ENCODE results near the gene LMNB1.
"Not testable (repeated sequence)": the region's sequence is repeated elsewhere in the genome, so short reads cannot be mapped to it uniquely, and the experiment has no call there.

The LMNB1 gene

GRCh38 chr5:126763371-126763770 lies 13.6 kb upstream of the LMNB1 start:
- TF ChIP-seq POLR2A (IDR thresholded peaks at IDR 0.05; ENCODE audit: low read depth, low read length), result no peak
- FAIRE-seq (no peak), DNase-seq (ENCODE audit: insufficient read length, low spot score) (no peak)

- no peak for TF ChIP-seq POLR2A (IDR thresholded peaks at IDR 0.05; ENCODE audit: low read depth, low read length)
- FAIRE-seq, result no peak
- DNase-seq (ENCODE audit: insufficient read length, low spot score), result no peak
Measured at GRCh38 chr5:126769703-126770102, 7.2 kb upstream of the LMNB1 start.

DNA sequence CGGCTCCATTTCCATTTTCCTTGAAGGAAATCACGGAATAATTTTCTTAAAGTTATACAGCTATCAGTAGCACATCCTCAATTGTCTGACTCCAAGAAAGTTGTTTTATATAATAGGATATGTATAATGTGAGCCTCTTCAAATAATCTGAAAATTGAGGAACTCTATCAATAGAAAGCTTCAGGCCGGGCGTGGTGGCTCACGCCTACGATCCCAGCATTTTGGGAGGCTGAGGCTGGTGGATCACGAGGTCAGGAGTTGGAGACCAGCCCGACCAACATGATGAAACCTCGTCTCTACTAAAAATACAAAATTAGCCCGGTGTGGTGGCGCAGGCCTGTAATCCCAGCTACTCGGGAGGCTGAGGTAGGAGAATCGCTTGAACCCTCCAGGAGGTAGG lies 3.4 kb upstream of the LMNB1 start:
- not testable (repeated sequence) for DNase-seq (ENCODE audit: insufficient read length, low spot score); FAIRE-seq

DNA sequence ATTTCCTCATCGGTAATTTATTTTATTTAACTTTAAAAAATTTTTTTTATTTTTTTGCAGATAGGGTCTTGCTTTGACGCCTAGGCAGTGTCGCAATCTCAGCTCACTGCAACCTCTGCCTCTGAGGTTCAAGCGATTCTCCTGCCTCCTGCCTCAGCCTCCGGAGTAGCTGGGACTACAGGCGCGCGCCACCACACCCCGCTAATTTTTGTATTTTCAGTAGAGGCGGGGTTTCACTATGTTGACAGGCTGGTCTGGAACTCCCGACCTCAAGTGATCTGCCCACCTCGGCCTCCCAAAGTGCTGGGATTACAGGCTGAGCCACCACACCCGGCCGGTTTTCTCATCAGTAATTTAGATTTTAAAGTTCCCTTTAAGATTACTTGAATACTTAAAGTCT lies 2.3 kb upstream of the LMNB1 start:
- not testable (repeated sequence) for DNase-seq (ENCODE audit: insufficient read length, low spot score); FAIRE-seq

DNA sequence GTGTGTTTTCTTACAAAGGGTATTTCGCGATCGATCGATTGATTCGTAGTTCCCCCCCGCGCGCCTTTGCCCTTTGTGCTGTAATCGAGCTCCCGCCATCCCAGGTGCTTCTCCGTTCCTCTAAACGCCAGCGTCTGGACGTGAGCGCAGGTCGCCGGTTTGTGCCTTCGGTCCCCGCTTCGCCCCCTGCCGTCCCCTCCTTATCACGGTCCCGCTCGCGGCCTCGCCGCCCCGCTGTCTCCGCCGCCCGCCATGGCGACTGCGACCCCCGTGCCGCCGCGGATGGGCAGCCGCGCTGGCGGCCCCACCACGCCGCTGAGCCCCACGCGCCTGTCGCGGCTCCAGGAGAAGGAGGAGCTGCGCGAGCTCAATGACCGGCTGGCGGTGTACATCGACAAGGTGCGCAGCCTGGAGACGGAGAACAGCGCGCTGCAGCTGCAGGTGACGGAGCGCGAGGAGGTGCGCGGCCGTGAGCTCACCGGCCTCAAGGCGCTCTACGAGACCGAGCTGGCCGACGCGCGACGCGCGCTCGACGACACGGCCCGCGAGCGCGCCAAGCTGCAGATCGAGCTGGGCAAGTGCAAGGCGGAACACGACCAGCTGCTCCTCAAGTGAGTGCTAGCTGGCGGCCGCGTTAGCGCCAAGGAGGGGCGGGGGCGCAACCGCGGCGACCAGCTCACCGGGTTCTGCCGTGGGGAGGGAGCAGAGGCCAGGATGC lies 480 bp downstream of the LMNB1 start:
- DNase-seq (ENCODE audit: insufficient read length, low spot score), result peak; percentile 17
- FAIRE-seq, result no peak
- TF ChIP-seq POLR2A (IDR thresholded peaks at IDR 0.05; ENCODE audit: low read depth, low read length), result peak; percentile 38; the same call in 1 of the 2 replicates

GRCh38 chr5:126777975-126778674 lies 1.2 kb downstream of the LMNB1 start:
- FAIRE-seq (peak; percentile 68), DNase-seq (ENCODE audit: insufficient read length, low spot score) (peak; percentile 69)
- TF ChIP-seq POLR2A (IDR thresholded peaks at IDR 0.05; ENCODE audit: low read depth, low read length), result peak; percentile 69

- no peak for TF ChIP-seq POLR2A (IDR thresholded peaks at IDR 0.05; ENCODE audit: low read depth, low read length)
- DNase-seq (ENCODE audit: insufficient read length, low spot score) (no peak), FAIRE-seq (no peak)
Measured at GRCh38 chr5:126778675-126779403, 1.9 kb downstream of the LMNB1 start.

- DNase-seq (ENCODE audit: insufficient read length, low spot score), result peak; percentile 24
Measured at GRCh38 chr5:126780165-126780827, 3.4 kb downstream of the LMNB1 start.

DNA sequence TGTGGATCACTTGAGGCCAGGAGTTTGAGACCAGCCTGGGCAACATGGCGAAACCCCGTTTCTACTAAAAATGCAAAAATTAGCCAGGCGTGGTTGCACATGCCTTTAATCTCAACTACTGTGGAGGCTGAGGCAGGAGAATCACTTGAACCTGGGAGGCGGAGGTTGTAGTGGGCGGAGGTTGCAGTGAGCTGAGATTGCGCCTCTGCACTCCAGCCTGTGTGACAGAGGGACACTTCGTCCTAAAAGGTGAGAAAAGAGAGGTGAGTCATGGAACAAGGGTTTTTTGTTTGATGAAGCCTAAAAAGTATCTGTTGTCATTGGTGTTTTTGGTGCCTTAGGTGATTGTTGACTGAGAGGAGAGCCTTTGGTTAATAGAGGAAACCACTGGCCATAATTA lies 11.5 kb downstream of the LMNB1 start:
- not testable (repeated sequence) for DNase-seq (ENCODE audit: insufficient read length, low spot score); FAIRE-seq

More at GRCh38 chr5:126780165-126780827, 3.4 kb downstream of the LMNB1 start:
- no peak for FAIRE-seq
- TF ChIP-seq POLR2A (IDR thresholded peaks at IDR 0.05; ENCODE audit: low read depth, low read length), result no peak

DNA sequence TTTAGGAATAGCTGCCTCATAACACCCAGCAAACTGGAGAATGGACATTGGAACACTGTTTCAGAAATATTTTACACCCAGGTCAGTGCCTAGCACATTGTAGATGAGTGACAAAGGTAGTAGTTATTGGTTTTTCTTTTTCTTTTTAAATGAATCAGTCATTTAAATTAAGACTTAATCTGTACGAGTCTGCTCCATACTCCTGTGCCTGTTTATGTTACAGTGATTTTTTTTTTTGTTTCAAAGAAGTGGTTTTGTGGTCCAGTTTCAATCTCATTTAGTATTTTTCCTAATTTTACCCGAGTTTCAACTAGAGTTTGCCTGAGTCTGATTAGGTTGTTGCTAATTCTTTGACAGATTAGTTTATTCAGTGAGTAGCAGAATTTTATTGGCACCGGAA lies 16.2 kb downstream of the LMNB1 start:
- TF ChIP-seq POLR2A (IDR thresholded peaks at IDR 0.05; ENCODE audit: low read depth, low read length), result no peak
- FAIRE-seq (no peak), DNase-seq (ENCODE audit: insufficient read length, low spot score) (no peak)

DNA sequence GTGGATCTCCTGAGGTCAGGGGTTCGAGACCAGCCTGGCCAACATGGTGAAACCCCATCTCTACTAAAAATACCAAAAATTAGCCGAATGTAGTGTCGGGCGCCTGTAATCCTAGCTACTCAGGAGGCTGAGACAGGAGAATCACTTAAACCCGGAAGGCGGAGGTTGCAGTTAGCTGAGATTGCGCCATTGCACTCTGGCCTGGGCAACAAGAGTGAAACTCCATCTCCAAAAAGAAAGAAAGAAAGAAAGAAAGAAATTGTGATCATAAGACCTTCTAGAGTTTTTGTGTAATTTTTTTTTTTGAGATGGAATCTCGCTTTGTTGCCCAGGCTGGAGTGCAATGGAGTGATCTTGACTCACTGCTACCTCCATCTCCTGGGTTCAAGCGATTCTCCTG lies 16.7 kb downstream of the LMNB1 start:
- not testable (repeated sequence) for FAIRE-seq; DNase-seq (ENCODE audit: insufficient read length, low spot score)

DNA sequence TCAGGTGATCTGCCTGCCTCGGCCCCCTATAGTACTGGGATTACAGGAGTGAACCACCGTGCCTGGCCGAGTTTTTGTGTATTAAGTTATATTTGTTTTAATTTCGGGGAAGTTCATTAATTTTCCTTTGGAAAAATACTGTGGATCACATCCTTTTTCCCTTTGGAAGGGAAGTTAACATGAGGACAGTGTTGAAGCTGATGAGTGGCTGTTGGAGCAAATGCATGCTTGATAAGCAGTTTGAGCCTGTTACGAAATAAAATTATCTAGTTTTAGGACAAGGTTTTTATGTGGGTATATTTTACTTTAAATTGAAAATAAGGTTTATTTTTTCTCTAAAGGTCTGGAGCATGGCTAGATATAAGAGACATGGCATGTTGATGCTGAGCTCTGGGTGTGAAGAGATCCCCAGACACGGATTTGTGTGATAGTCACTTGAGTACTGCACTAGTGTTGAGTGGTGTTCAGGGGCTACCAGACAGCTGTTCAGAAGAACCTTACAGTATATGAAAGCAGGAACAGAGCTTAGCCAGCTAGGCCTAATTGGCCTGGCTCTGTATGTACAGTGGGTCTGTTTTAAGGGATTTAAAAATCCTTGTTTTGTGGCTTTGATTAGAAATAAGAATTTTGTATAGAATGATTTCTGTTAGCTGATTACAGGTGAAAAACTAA lies 17.4 kb downstream of the LMNB1 start:
- DNase-seq (ENCODE audit: insufficient read length, low spot score) (no peak), FAIRE-seq (no peak)
- no peak for TF ChIP-seq POLR2A (IDR thresholded peaks at IDR 0.05; ENCODE audit: low read depth, low read length)

GRCh38 chr5:126799780-126800179 lies 22.8 kb downstream of the LMNB1 start:
- DNase-seq (ENCODE audit: insufficient read length, low spot score) (no peak), FAIRE-seq (no peak)
- TF ChIP-seq POLR2A (IDR thresholded peaks at IDR 0.05; ENCODE audit: low read depth, low read length), result no peak

Measured in H54 (cell line).